ENCODE results near the gene PC. TPM values are rescaled to one million over a fixed set of nuclear protein-coding genes. Genes with fewer than 3 reads are reported as not detected.

PC gene
- total RNA-seq, 2 donors from 2014 or later: 12.2 to 81.7 TPM

GRCh38 chr11:66905631-66906030, 52.6 kb downstream of the PC start:
- H3K36me3 ChIP-seq (replicated peaks in 1 of 2; ENCODE audit: insufficient read depth in 1 of 2, low read depth in 2 of 2): no peaks in the 10 kb centered on the region
- no peaks in the 10 kb centered on the region for H3K9me3 ChIP-seq
- H3K4me3 ChIP-seq: no peak overlapping the region
- intact Hi-C loops (cut with DNase I): no loop called here
- WGBS, 2 donors: 80 to 83% methylated on average over 4 of the region's 4 CpGs
- DNase-seq (no peak), ATAC-seq (no peak)
- H3K27ac ChIP-seq: no peak overlapping the region
- TF ChIP-seq CTCF (IDR thresholded peaks at IDR 0.05) (no peak), POLR2A (IDR thresholded peaks at IDR 0.05) (no peak)
- no peaks in the 10 kb centered on the region for H3K27me3 ChIP-seq
- H3K4me1 ChIP-seq: peaks cover 30% of the 10 kb centered on the region

- TF ChIP-seq POLR2A (IDR thresholded peaks at IDR 0.05): no peak
- TF ChIP-seq CTCF (IDR thresholded peaks at IDR 0.05): no peak
- no peak for ATAC-seq
- H3K4me3 ChIP-seq: no peak overlapping the region
- no peak overlapping the region for H3K27ac ChIP-seq
- 82 to 87% methylated on average over 8 of the region's 8 CpGs for WGBS, 2 donors
- no peak for DNase-seq
- peaks cover 30% of the 10 kb centered on the region for H3K4me1 ChIP-seq
- no peaks in the 10 kb centered on the region for H3K36me3 ChIP-seq (replicated peaks in 1 of 2; ENCODE audit: insufficient read depth in 1 of 2, low read depth in 2 of 2)
- H3K27me3 ChIP-seq: no peaks in the 10 kb centered on the region
- H3K9me3 ChIP-seq: no peaks in the 10 kb centered on the region
- intact Hi-C loops (cut with DNase I): no loop called here
Measured at GRCh38 chr11:66904981-66905521, 53.1 kb downstream of the PC start.

GRCh38 chr11:66904561-66904960, 53.6 kb downstream of the PC start:
- TF ChIP-seq CTCF (IDR thresholded peaks at IDR 0.05): no peak
- no peak for TF ChIP-seq POLR2A (IDR thresholded peaks at IDR 0.05)
- Histone ChIP-seq H3K27me3 (no peaks in the 10 kb centered on the region), H3K4me3 (no peak overlapping the region), H3K9me3 (no peaks in the 10 kb centered on the region), H3K4me1 (peaks cover 30% of the 10 kb centered on the region), H3K27ac (no peak overlapping the region), H3K36me3 (replicated peaks in 1 of 2; ENCODE audit: insufficient read depth in 1 of 2, low read depth in 2 of 2) (no peaks in the 10 kb centered on the region)
- intact Hi-C loops (cut with DNase I): no loop called here
- ATAC-seq: no peak
- WGBS, 2 donors: 86 to 93% methylated on average over 6 of the region's 6 CpGs
- no peak for DNase-seq

GRCh38 chr11:66904055-66904454, 54.1 kb downstream of the PC start:
- Histone ChIP-seq H3K9me3 (no peaks in the 10 kb centered on the region), H3K4me3 (no peak overlapping the region), H3K27me3 (no peaks in the 10 kb centered on the region), H3K36me3 (replicated peaks in 1 of 2; ENCODE audit: insufficient read depth in 1 of 2, low read depth in 2 of 2) (no peaks in the 10 kb centered on the region), H3K4me1 (peaks cover 30% of the 10 kb centered on the region), H3K27ac (no peak overlapping the region)
- DNase-seq (peak in 2 of 4 donors; percentile 12 to 21), ATAC-seq (no peak)
- no peak for TF ChIP-seq POLR2A (IDR thresholded peaks at IDR 0.05)
- no peak for TF ChIP-seq CTCF (IDR thresholded peaks at IDR 0.05)
- 96 to 97% methylated on average over 3 of the region's 3 CpGs for WGBS, 2 donors
- intact Hi-C loops (cut with DNase I): no loop called here

GRCh38 chr11:66902486-66903177, 55.6 kb downstream of the PC start:
- no peak for TF ChIP-seq POLR2A (IDR thresholded peaks at IDR 0.05)
- TF ChIP-seq CTCF (IDR thresholded peaks at IDR 0.05): no peak
- H3K9me3 ChIP-seq: no peaks in the 10 kb centered on the region
- no peaks in the 10 kb centered on the region for H3K27me3 ChIP-seq
- ATAC-seq (no peak), DNase-seq (no peak)
- peak overlapping the region in 1 of 4 donors; percentile 3 for H3K27ac ChIP-seq
- WGBS, 2 donors: 93 to 97% methylated on average over 8 to 15 of the region's 15 CpGs
- H3K4me1 ChIP-seq: peaks cover 30% of the 10 kb centered on the region
- intact Hi-C loops (cut with DNase I): no loop called here
- no peaks in the 10 kb centered on the region for H3K36me3 ChIP-seq (replicated peaks in 1 of 2; ENCODE audit: insufficient read depth in 1 of 2, low read depth in 2 of 2)
- no peak overlapping the region for H3K4me3 ChIP-seq

Measured in body of pancreas (tissue), 4 donors.